GM21619 (cell line): Measurements from ENCODE around the gene AHI1.
"Not testable (repeated sequence)": the region's sequence is repeated elsewhere in the genome, so short reads cannot be mapped to it uniquely, and the experiment has no call there.

Source experiments
- ATAC-seq: cut with Tn5 transposase; IDR thresholded peaks from one replicate; pipeline ENCODE4 v1.9.1; 2021; ENCODE audit not compliant: unreplicated experiment

AHI1 gene

GRCh38 chr6:135269481-135269891 lies 228.1 kb downstream of the AHI1 start:
- ATAC-seq: no peak

- ATAC-seq: no peak
Observed at GRCh38 chr6:135268740-135269139, 228.8 kb downstream of the AHI1 start.

- no peak for ATAC-seq
Observed at GRCh38 chr6:135268263-135268662, 229.3 kb downstream of the AHI1 start.

GRCh38 chr6:135267085-135267484 lies 230.5 kb downstream of the AHI1 start:
- no peak for ATAC-seq

GRCh38 chr6:135266675-135267074 lies 230.9 kb downstream of the AHI1 start:
- no peak for ATAC-seq

GRCh38 chr6:135265278-135265677 lies 232.3 kb downstream of the AHI1 start:
- ATAC-seq: no peak

GRCh38 chr6:135261872-135262725 lies 235.4 kb downstream of the AHI1 start:
- ATAC-seq: no peak

- ATAC-seq: no peak
Observed at GRCh38 chr6:135260612-135261011, 236.9 kb downstream of the AHI1 start.

GRCh38 chr6:135258970-135259369 lies 238.6 kb downstream of the AHI1 start:
- no peak for ATAC-seq

- no peak for ATAC-seq
Observed at GRCh38 chr6:135257631-135258405, 239.7 kb downstream of the AHI1 start.

GRCh38 chr6:135256866-135257265 lies 240.7 kb downstream of the AHI1 start:
- no peak for ATAC-seq

GRCh38 chr6:135254471-135254870 lies 243.1 kb downstream of the AHI1 start:
- ATAC-seq: no peak

GRCh38 chr6:135251498-135252441 lies 245.8 kb downstream of the AHI1 start:
- ATAC-seq: no peak

- no peak for ATAC-seq
Observed at GRCh38 chr6:135250751-135251497, 246.6 kb downstream of the AHI1 start.

GRCh38 chr6:135250234-135250633 lies 247.3 kb downstream of the AHI1 start:
- no peak for ATAC-seq

GRCh38 chr6:135246412-135247012 lies 251.0 kb downstream of the AHI1 start:
- not testable (repeated sequence) for ATAC-seq

GRCh38 chr6:135244805-135245204 lies 252.7 kb downstream of the AHI1 start:
- no peak for ATAC-seq

GRCh38 chr6:135243871-135244796 lies 253.4 kb downstream of the AHI1 start:
- no peak for ATAC-seq

GRCh38 chr6:135240711-135241110 lies 256.8 kb downstream of the AHI1 start:
- no peak for ATAC-seq
